DOHH2 (cell line): Measurements from ENCODE around the gene ANGPTL7.

ENCODE experiments used
- H3F3A ChIP-seq: fragments of 200-600 bp; sonication (generic), shearing (Covaris generic); 2 replicates; pipeline ENCODE4 v1.6.0; 2016; ENCODE audit warnings: antibody characterized with exemption, mild to moderate bottlenecking; ENCODE audit not compliant: control insufficient read depth, insufficient read depth
- H3K27ac ChIP-seq: fragments of 200-600 bp; sonication (generic); 2 replicates; pipeline ENCODE4 v1.5.1; 2014; ENCODE audit warnings: low read depth, mild to moderate bottlenecking, low read length, moderate library complexity
- H3K27me3 ChIP-seq: fragments of 200-600 bp; sonication (generic); 2 replicates; pipeline ENCODE4 v1.6.1; 2014; ENCODE audit warnings: mild to moderate bottlenecking, low read length, mixed read lengths; ENCODE audit not compliant: control insufficient read depth
- H3K36me3 ChIP-seq: fragments of 200-600 bp; sonication (generic); 2 replicates; pipeline ENCODE4 v1.6.1; 2014; ENCODE audit warnings: mild to moderate bottlenecking, low read length, moderate library complexity, mixed read lengths; ENCODE audit not compliant: control insufficient read depth
- H3K4me1 ChIP-seq: fragments of 200-600 bp; sonication (generic); 2 replicates; pipeline ENCODE4 v1.6.1; 2014; ENCODE audit warnings: mild to moderate bottlenecking, low read length, mixed read lengths; ENCODE audit not compliant: control insufficient read depth
- H3K4me2 ChIP-seq: fragments of 200-600 bp; sonication (generic); 2 replicates; pipeline ENCODE4 v1.6.0; 2014; ENCODE audit warnings: mild to moderate bottlenecking, low read length, moderate library complexity
- H3K4me3 ChIP-seq: fragments of 200-600 bp; sonication (generic); 2 replicates; pipeline ENCODE4 v1.5.1; 2014; ENCODE audit warnings: mild to moderate bottlenecking, low read length, mixed read lengths
- H3K79me2 ChIP-seq: fragments of 200-600 bp; sonication (generic); 2 replicates; pipeline ENCODE4 v1.6.1; 2014; ENCODE audit warnings: mild to moderate bottlenecking, low read length, mixed read lengths; ENCODE audit not compliant: control insufficient read depth
- H3K9me2 ChIP-seq: fragments of 200-600 bp; sonication (generic); replicated peaks from 2 replicates; pipeline ENCODE4 v1.6.1; 2014; ENCODE audit warnings: mild to moderate bottlenecking, low read length, mixed read lengths; ENCODE audit not compliant: control insufficient read depth
- H3K9me3 ChIP-seq: fragments of 200-600 bp; sonication (generic); 2 replicates; pipeline ENCODE4 v1.6.1; 2014; ENCODE audit warnings: antibody characterized with exemption, low read length, mixed read lengths; ENCODE audit not compliant: control insufficient read depth, insufficient read depth
- H4K20me1 ChIP-seq: fragments of 200-600 bp; sonication (generic); 2 replicates; pipeline ENCODE4 v1.6.0; 2014; ENCODE audit warnings: low read depth, mild to moderate bottlenecking, antibody characterized with exemption, low read length, moderate library complexity; ENCODE audit not compliant: control insufficient read depth, insufficient read depth
- EZH2phosphoT487 ChIP-seq: fragments of 200-600 bp; sonication (generic); IDR thresholded peaks from 2 replicates; pipeline ENCODE4 v1.6.1; 2017; ENCODE audit warnings: borderline replicate concordance, mild to moderate bottlenecking, antibody characterized with exemption, low read length, moderate library complexity, mixed read lengths
- TF ChIP-seq, protein P1 (sequence below): fragments of 200-600 bp; sonication (generic); IDR thresholded peaks from one replicate; pipeline ENCODE4 v1.5.1; 2014; ENCODE audit warnings: antibody characterized with exemption, mild to moderate bottlenecking, low read depth, low read length; ENCODE audit not compliant: poor library complexity, severe bottlenecking

ANGPTL7 gene

DNA sequence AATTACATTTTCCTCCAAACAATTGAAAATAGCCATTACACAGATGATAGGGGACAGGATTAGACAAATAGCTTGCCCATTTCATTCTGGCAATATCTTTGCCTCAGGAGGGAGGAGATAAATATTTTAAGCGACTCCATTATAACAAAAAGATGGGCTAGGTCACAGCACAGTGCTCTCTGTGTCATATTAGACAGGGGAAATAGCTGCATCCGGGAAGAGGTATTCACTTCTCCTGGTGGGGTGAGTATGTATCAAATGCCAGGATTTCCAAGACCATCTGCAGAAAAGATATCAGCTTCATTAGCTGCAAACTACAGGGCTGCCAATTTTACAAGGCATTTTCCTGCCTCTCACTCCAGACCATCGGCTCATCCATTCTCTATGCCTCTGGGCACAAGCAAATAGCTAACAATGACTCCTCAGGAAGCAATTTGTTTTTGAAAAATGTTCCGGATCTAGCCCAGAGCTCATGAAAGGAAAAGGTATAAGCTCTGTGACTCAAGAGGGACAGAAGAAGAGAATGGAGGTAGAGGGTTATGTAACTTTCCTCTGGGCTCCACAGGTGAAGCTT, 41.9 kb upstream of the ANGPTL7 start:
- Histone ChIP-seq H3K79me2 (no peaks in the 10 kb centered on the region), H3K36me3 (peaks cover 78% of the 10 kb centered on the region), H3F3A (no peaks in the 10 kb centered on the region), H3K4me1 (no peaks in the 10 kb centered on the region), H3K4me2 (no peak overlapping the region), H3K9me2 (no peaks in the 10 kb centered on the region), H3K27me3 (no peaks in the 10 kb centered on the region), H3K4me3 (no peak overlapping the region), H3K27ac (no peak overlapping the region), H3K9me3 (no peaks in the 10 kb centered on the region), H4K20me1 (no peaks in the 10 kb centered on the region; the same call in 1 of the 2 replicates)
- TF ChIP-seq, protein P1, sequence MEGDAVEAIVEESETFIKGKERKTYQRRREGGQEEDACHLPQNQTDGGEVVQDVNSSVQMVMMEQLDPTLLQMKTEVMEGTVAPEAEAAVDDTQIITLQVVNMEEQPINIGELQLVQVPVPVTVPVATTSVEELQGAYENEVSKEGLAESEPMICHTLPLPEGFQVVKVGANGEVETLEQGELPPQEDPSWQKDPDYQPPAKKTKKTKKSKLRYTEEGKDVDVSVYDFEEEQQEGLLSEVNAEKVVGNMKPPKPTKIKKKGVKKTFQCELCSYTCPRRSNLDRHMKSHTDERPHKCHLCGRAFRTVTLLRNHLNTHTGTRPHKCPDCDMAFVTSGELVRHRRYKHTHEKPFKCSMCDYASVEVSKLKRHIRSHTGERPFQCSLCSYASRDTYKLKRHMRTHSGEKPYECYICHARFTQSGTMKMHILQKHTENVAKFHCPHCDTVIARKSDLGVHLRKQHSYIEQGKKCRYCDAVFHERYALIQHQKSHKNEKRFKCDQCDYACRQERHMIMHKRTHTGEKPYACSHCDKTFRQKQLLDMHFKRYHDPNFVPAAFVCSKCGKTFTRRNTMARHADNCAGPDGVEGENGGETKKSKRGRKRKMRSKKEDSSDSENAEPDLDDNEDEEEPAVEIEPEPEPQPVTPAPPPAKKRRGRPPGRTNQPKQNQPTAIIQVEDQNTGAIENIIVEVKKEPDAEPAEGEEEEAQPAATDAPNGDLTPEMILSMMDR, result no peak
- TF ChIP-seq EZH2phosphoT487, result no peak

DNA sequence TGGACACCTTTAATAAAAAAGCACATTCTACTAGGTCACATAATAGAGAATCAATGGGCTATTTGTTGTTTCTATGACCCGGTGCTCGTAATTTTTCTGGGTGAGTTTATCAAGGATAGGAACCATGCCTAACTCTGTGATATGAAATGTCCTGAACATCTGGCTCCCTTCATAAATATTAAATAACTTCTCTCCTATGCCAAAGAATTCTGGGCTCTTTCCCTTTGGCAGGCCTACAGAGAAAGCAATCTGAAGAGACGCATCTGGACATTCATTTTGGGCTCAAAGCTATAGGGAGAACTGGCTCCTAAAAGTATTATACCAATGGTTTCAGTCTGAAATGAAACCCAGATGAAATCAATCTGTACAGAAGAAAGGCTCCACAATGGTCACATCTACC, 38.8 kb upstream of the ANGPTL7 start:
- Histone ChIP-seq H3K27me3 (no peaks in the 10 kb centered on the region), H3K79me2 (no peaks in the 10 kb centered on the region), H3K27ac (no peak overlapping the region), H3F3A (no peaks in the 10 kb centered on the region), H3K4me3 (no peak overlapping the region), H3K4me2 (no peak overlapping the region), H4K20me1 (no peaks in the 10 kb centered on the region; the same call in 1 of the 2 replicates), H3K4me1 (no peaks in the 10 kb centered on the region), H3K9me2 (no peaks in the 10 kb centered on the region), H3K9me3 (no peaks in the 10 kb centered on the region), H3K36me3 (peaks cover 72% of the 10 kb centered on the region)
- TF ChIP-seq, protein P1, result no peak
- TF ChIP-seq EZH2phosphoT487, result no peak

DNA sequence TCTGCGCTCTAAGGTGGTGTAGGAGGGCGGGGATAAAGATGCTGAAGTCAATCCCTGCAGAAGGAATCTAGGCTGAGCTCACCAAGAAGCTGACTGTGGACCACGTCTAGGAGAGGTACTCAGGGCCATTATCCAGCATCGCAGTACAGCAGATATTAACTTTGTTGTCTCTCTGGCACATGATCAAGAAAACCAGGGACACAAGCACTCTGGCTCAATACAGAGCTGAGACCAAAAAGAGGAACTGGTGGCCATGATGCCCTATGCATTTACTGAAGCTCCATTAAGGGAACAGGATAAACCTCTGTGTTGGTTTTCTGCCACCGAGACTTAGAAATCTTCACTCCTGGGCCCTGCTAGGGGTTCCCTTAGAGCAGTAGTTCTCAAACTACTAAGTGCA, 38.0 kb upstream of the ANGPTL7 start:
- H3F3A ChIP-seq, result no peaks in the 10 kb centered on the region
- H3K36me3 ChIP-seq, result peaks cover 71% of the 10 kb centered on the region
- no peak overlapping the region for H3K4me3 ChIP-seq
- H3K9me2 ChIP-seq, result no peaks in the 10 kb centered on the region
- no peak overlapping the region for H3K27ac ChIP-seq
- H3K4me1 ChIP-seq, result no peaks in the 10 kb centered on the region
- no peaks in the 10 kb centered on the region for H3K9me3 ChIP-seq
- no peak for TF ChIP-seq EZH2phosphoT487
- TF ChIP-seq, protein P1, result no peak
- H3K79me2 ChIP-seq, result no peaks in the 10 kb centered on the region
- no peak overlapping the region for H3K4me2 ChIP-seq
- no peaks in the 10 kb centered on the region for H3K27me3 ChIP-seq
- no peaks in the 10 kb centered on the region; the same call in 1 of the 2 replicates for H4K20me1 ChIP-seq
